Measurements from ENCODE around the gene CMC2. TPM values are rescaled to one million over a fixed set of nuclear protein-coding genes. Genes with fewer than 3 reads are reported as not detected.

Gene CMC2
- total RNA-seq, 1 donor from 2014 or later, result 59.8 TPM

DNA sequence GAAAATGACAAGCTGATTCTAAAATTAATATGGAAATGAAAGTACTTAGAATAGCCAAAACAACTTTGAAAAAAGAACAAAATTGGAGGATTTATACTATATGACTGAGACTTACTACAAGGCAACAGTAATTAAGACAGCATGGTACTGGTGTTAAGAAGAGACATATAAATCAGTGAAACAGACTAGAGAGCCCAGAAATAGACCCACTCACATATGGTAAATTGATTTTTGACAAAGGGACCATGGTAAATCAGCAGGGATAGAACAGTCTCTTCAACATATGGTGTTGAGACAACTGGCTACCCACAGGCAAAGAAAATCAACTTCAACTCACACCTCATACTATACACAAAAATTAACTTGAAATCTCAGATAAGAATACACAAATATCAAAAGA lies 12.9 kb downstream of the CMC2 start:
- TF ChIP-seq, protein P1, sequence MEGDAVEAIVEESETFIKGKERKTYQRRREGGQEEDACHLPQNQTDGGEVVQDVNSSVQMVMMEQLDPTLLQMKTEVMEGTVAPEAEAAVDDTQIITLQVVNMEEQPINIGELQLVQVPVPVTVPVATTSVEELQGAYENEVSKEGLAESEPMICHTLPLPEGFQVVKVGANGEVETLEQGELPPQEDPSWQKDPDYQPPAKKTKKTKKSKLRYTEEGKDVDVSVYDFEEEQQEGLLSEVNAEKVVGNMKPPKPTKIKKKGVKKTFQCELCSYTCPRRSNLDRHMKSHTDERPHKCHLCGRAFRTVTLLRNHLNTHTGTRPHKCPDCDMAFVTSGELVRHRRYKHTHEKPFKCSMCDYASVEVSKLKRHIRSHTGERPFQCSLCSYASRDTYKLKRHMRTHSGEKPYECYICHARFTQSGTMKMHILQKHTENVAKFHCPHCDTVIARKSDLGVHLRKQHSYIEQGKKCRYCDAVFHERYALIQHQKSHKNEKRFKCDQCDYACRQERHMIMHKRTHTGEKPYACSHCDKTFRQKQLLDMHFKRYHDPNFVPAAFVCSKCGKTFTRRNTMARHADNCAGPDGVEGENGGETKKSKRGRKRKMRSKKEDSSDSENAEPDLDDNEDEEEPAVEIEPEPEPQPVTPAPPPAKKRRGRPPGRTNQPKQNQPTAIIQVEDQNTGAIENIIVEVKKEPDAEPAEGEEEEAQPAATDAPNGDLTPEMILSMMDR (conservative IDR thresholded peaks at IDR 0.05), result no peak
- no peak overlapping the region for H3K27ac Mint-ChIP-seq
- no peak for DNase-seq (ENCODE audit: extremely low spot score, unreplicated experiment)
- peaks cover 14% of the 10 kb centered on the region for H3K4me1 Mint-ChIP-seq (ENCODE audit: unreplicated experiment)
- peaks cover 12% of the 10 kb centered on the region for H3K36me3 Mint-ChIP-seq
- no peaks in the 10 kb centered on the region for H3K27me3 Mint-ChIP-seq
- H3K4me3 Mint-ChIP-seq, result no peak overlapping the region
- no peaks in the 10 kb centered on the region for H3K9me3 Mint-ChIP-seq

DNA sequence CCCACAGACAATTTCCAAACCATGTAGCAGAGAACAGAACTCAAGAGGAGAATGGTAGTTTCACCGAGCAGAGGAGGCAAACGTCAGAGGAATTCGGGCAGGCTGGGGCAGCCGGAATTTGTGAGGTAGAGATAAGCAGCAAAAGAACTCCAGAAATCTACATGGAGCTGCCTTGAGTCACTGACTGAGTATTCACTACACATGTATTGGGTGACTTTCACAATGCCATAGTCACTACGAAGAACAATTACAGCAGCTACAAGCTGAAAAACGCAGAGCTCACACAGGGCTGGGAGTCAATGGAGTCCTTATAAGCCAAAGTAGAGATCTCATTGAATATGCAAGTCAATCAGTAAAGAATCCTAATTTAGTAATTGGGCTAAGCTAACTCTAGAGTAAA lies 13.4 kb downstream of the CMC2 start:
- TF ChIP-seq, protein P1 (conservative IDR thresholded peaks at IDR 0.05), result no peak
- DNase-seq (ENCODE audit: extremely low spot score, unreplicated experiment), result no peak
- peaks cover 14% of the 10 kb centered on the region for H3K4me1 Mint-ChIP-seq (ENCODE audit: unreplicated experiment)
- H3K36me3 Mint-ChIP-seq, result peaks cover 10% of the 10 kb centered on the region
- H3K27ac Mint-ChIP-seq, result peak overlapping the region; percentile 38
- H3K27me3 Mint-ChIP-seq, result no peaks in the 10 kb centered on the region
- no peaks in the 10 kb centered on the region for H3K9me3 Mint-ChIP-seq
- H3K4me3 Mint-ChIP-seq, result no peak overlapping the region

DNA sequence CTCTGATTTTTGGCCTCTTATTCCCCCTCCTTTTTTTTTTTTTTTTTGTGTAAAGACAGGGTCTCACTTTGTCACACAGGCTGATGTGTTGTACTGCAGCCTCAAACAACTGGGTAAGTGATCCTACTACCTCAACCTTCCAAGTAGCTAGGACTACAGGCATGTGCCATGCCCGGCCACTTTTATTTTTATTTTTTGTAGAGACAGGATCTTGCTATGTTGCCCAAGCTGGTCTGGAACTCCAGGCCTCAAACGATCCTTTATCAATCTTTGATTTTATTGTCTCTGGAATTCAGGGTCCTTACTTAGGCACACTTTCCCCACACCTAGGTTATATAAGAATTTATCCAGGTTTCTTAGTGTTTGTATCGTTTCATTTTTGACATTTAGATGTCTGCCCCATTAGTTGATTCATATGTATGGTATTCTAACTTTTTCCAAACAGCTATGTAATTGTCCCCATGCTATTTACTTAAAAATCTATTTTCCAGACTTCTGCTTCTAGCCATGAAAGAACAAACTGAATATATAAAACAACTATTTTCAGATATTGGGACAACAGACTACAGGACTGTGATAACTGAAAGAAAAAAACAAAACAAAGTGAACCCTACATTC lies 13.9 kb downstream of the CMC2 start:
- Mint-ChIP-seq H3K36me3 (peaks cover 10% of the 10 kb centered on the region), H3K9me3 (no peaks in the 10 kb centered on the region), H3K27me3 (no peaks in the 10 kb centered on the region), H3K4me3 (no peak overlapping the region), H3K4me1 (ENCODE audit: unreplicated experiment) (peaks cover 14% of the 10 kb centered on the region), H3K27ac (peak overlapping the region; percentile 38)
- DNase-seq (ENCODE audit: extremely low spot score, unreplicated experiment), result no peak
- TF ChIP-seq, protein P1 (conservative IDR thresholded peaks at IDR 0.05), result no peak

DNA sequence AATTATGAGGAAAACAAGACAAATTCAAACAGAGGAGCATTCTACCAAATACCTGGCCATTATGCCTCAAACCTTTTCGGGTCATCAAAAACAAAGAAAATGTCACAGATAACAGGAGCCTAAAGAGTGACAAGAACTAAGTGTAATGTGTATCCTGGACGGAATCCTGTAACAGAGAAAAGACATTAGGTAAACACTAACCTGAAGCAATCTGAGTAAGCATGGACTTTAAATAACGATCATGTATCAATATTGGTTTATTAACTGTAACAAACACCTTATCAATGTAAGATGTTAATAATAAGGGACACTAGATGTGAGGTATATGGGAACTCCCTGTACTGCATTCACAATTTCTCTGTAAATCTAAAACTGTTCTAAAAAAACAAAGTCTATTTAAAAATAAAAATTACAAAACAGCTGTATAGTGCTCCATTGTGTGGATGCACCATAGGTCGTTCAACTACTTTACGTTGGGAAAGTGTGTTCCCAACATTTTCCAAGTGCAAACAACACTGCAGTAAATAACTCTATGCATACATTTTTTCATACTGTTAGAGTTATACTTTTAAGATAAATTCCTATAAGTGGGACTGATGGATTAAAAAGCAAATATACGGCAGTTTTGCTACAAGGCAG lies 14.8 kb downstream of the CMC2 start:
- H3K9me3 Mint-ChIP-seq, result no peaks in the 10 kb centered on the region
- H3K4me1 Mint-ChIP-seq (ENCODE audit: unreplicated experiment), result peaks cover 10% of the 10 kb centered on the region
- DNase-seq (ENCODE audit: extremely low spot score, unreplicated experiment), result no peak
- no peaks in the 10 kb centered on the region for H3K27me3 Mint-ChIP-seq
- no peak overlapping the region for H3K27ac Mint-ChIP-seq
- TF ChIP-seq, protein P1 (conservative IDR thresholded peaks at IDR 0.05), result no peak
- no peak overlapping the region for H3K4me3 Mint-ChIP-seq
- peaks cover 10% of the 10 kb centered on the region for H3K36me3 Mint-ChIP-seq

DNA sequence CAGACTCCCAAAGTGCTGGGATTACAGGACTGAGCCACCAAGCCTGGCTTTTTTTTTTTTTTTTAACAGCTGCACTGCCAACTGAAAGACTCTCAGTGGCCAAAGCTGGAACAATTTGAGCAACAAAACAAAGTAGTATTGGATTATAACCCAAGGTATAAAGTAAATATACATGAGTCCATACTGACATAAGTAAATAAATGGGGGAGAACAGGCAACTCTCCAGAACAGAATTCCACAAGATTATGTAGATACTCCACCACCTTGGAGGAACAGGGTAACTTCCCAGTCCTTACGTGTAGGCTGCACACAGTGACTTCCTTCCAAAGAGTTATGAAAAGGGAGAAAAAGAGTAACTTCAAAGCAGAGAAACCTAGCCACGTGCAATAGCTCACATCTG lies 15.7 kb downstream of the CMC2 start:
- TF ChIP-seq, protein P1 (conservative IDR thresholded peaks at IDR 0.05), result no peak
- no peak for DNase-seq (ENCODE audit: extremely low spot score, unreplicated experiment)
- Mint-ChIP-seq H3K9me3 (no peaks in the 10 kb centered on the region), H3K27me3 (no peaks in the 10 kb centered on the region), H3K27ac (no peak overlapping the region), H3K4me3 (no peak overlapping the region), H3K4me1 (ENCODE audit: unreplicated experiment) (peaks cover 13% of the 10 kb centered on the region), H3K36me3 (peaks cover 15% of the 10 kb centered on the region)

Measured in type B pancreatic cell (in vitro differentiated cells).